ENCODE data around the gene AP1S1. TPM values are rescaled to one million over a fixed set of nuclear protein-coding genes. Genes with fewer than 3 reads are reported as not detected.

AP1S1 gene
- total and polyA plus RNA-seq, 2 of the 13 experiments (the other 11 are each of a cell fraction or from before 2014, with no cell fraction given) = 57.5 to 68.1 TPM

DNA sequence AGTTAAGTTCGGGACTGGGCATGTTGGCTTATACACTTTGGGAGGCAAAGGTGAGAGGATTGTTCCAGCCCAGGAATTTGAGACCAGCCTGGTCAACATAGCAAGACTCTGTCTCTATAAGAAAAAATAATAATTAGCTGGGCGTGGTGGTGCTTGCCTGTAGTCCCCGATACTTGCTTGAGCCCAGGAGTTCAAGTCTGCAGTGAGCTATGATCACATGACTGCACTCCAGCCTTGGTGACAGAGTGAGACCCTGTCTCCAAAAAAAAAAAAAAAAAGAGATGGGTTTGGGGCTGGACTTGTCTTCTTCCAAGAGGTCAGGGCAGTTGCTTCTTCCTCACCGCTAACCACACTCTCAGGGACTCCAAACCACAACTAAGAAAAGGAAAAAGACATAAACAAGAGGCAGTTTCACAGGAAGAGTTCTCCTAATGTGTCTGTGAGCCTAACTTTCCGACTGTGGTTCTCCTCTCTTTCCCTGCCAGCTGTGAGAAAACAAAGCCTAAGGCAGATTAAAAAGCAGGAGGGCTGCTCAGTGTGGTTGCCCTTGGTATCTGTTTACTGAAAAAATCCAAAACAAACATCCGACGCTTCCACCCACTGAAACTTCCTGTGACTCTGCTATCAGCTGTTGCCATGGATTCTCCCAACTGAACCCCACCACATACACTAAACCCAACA lies 29.8 kb upstream of the AP1S1 start (continued):
- no peak for TF ChIP-seq ZBTB40 (IDR thresholded peaks at IDR 0.05)
- no peak for TF ChIP-seq ZBTB40 (CRISPR knock-in tag; IDR thresholded peaks at IDR 0.05)
- no peak for TF ChIP-seq CC2D1A (CRISPR knock-in tag; IDR thresholded peaks at IDR 0.05)
- TF ChIP-seq ZNF335 (CRISPR knock-in tag; IDR thresholded peaks at IDR 0.05) = no peak
- TF ChIP-seq HOXA7 (CRISPR knock-in tag; IDR thresholded peaks at IDR 0.05) = no peak
- no peak for TF ChIP-seq ZBTB14 (CRISPR knock-in tag; IDR thresholded peaks at IDR 0.05)
- peak; percentile 78 for TF ChIP-seq SAP130 (CRISPR knock-in tag; IDR thresholded peaks at IDR 0.05; ENCODE audit: low read depth)
- TF ChIP-seq NFYB (CRISPR knock-in tag; IDR thresholded peaks at IDR 0.05) = no peak
- TF ChIP-seq, protein P1, sequence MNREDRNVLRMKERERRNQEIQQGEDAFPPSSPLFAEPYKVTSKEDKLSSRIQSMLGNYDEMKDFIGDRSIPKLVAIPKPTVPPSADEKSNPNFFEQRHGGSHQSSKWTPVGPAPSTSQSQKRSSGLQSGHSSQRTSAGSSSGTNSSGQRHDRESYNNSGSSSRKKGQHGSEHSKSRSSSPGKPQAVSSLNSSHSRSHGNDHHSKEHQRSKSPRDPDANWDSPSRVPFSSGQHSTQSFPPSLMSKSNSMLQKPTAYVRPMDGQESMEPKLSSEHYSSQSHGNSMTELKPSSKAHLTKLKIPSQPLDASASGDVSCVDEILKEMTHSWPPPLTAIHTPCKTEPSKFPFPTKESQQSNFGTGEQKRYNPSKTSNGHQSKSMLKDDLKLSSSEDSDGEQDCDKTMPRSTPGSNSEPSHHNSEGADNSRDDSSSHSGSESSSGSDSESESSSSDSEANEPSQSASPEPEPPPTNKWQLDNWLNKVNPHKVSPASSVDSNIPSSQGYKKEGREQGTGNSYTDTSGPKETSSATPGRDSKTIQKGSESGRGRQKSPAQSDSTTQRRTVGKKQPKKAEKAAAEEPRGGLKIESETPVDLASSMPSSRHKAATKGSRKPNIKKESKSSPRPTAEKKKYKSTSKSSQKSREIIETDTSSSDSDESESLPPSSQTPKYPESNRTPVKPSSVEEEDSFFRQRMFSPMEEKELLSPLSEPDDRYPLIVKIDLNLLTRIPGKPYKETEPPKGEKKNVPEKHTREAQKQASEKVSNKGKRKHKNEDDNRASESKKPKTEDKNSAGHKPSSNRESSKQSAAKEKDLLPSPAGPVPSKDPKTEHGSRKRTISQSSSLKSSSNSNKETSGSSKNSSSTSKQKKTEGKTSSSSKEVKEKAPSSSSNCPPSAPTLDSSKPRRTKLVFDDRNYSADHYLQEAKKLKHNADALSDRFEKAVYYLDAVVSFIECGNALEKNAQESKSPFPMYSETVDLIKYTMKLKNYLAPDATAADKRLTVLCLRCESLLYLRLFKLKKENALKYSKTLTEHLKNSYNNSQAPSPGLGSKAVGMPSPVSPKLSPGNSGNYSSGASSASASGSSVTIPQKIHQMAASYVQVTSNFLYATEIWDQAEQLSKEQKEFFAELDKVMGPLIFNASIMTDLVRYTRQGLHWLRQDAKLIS (CRISPR knock-in tag; IDR thresholded peaks at IDR 0.05) = no peak
- TF ChIP-seq ZNF674 (CRISPR knock-in tag; IDR thresholded peaks at IDR 0.05; ENCODE audit: low read depth) = no peak
- TF ChIP-seq ZNF235 (CRISPR knock-in tag; IDR thresholded peaks at IDR 0.05; ENCODE audit: borderline replicate concordance) = no peak
- TF ChIP-seq DNMT1 (CRISPR knock-in tag; IDR thresholded peaks at IDR 0.05) = no peak
- TF ChIP-seq NFRKB (IDR thresholded peaks at IDR 0.05) = no peak
- no peak for TF ChIP-seq CCDC6 (CRISPR knock-in tag; IDR thresholded peaks at IDR 0.05)
- TF ChIP-seq, protein P2, sequence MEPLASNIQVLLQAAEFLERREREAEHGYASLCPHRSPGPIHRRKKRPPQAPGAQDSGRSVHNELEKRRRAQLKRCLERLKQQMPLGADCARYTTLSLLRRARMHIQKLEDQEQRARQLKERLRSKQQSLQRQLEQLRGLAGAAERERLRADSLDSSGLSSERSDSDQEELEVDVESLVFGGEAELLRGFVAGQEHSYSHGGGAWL (CRISPR knock-in tag; IDR thresholded peaks at IDR 0.05) = no peak

Data from HepG2 (cell line).